ENCODE data around the gene TMEM81.

- TF ChIP-seq SIN3A (IDR thresholded peaks at IDR 0.05; ENCODE audit: borderline replicate concordance, insufficient read depth, low read length) (no peak), POLR2AphosphoS5 (IDR thresholded peaks at IDR 0.05; ENCODE audit: low read depth, low read length) (no peak), REST (IDR thresholded peaks at IDR 0.05; ENCODE audit: insufficient read depth in 1 of 2, low read depth in 2 of 2, low read length in 2 of 2) (no peak), TAF1 (IDR thresholded peaks at IDR 0.05; ENCODE audit: borderline replicate concordance, insufficient read depth, low read length) (no peak)
Observed at GRCh38 chr1:205102404-205102803, 18.1 kb upstream of the TMEM81 start.
